Chondrocyte (in vitro differentiated cells): Measurements from ENCODE around the gene CD164L2. TPM values are rescaled to one million over a fixed set of nuclear protein-coding genes. Genes with fewer than 3 reads are reported as not detected.

Experiments used
- DNase-seq: peaks from one replicate; pipeline ENCODE4 v3.0.0; 2021; ENCODE audit warnings: mixed read lengths, low spot score
- H3K27ac Mint-ChIP-seq: one replicate; pipeline ENCODE4 v1.8.0; 2021; ENCODE audit warnings: mild to moderate bottlenecking, moderate library complexity, mixed read lengths; ENCODE audit not compliant: unreplicated experiment
- H3K27me3 Mint-ChIP-seq: 2 replicates; pipeline ENCODE4 v1.8.0; 2021; ENCODE audit warnings: low read depth, mixed read lengths
- H3K36me3 Mint-ChIP-seq: 2 replicates; pipeline ENCODE4 v1.8.0; 2021; ENCODE audit warnings: low read depth, mixed read lengths
- H3K4me1 Mint-ChIP-seq: 2 replicates; pipeline ENCODE4 v1.8.0; 2021; ENCODE audit warnings: low read depth, mild to moderate bottlenecking, mixed read lengths
- H3K4me3 Mint-ChIP-seq: one replicate; pipeline ENCODE4 v1.8.0; 2021; ENCODE audit warnings: mild to moderate bottlenecking, moderate library complexity, mixed read lengths; ENCODE audit not compliant: unreplicated experiment
- H3K9me3 Mint-ChIP-seq: 2 replicates; pipeline ENCODE4 v1.8.0; 2021; ENCODE audit warnings: low read depth, mixed read lengths
- total RNA-seq: library from RNA; stranded (reverse); gene quantifications from 3 replicates; pipeline ENCODE4 v1.2.1, GENCODE V29; 2021
- TF ChIP-seq, protein P1 (sequence below): fragments of 200-600 bp; sonication (generic); IDR thresholded peaks from 2 replicates; pipeline ENCODE4 v1.5.0; 2021; ENCODE audit warnings: antibody characterized with exemption, mild to moderate bottlenecking, moderate library complexity

CD164L2 gene
- total RNA-seq, 1 donor from 2014 or later, result not detected

DNA sequence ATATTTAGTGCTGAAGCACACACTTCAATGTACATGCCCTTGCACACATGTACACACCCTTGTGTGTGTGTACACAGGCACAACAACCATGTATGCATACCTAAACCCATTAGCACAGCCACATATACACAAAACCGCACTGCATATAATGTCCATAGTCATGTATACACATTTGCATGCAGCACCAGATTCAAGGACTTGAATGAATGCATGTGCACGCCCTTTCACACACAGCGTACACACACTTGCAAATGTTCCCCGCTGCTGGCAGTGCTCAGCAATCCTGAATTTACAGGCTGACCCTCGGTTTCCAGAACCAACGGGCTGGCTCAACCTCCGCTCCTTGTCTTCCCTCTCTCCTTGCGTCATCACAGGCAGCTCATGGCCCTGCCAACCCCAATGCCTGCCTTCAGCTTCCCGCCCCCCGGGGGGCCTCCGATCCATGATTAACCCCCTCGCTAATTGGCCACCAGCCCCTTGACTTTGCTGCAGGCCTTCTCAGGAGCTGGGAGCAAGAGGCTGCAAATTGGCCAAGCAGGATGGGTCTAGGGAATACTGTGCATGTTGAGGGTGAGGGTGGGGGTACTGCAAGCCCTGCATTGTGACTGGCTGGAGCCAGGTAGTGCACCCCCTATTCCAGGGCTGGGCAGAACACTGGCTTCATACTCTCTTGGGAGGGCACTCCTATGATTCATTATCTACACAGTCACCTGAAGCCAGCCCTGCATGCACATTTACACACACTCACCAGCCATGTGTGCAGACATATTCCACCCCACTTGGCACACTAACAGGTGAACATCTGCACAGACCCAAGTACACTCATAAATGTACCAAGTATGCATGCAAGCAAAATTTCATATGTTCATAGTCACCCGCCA is 17.2 kb upstream of the CD164L2 start:
- Mint-ChIP-seq H3K27me3 (no peaks in the 10 kb centered on the region), H3K4me3 (no peak overlapping the region), H3K9me3 (no peaks in the 10 kb centered on the region), H3K27ac (no peak overlapping the region), H3K36me3 (no peaks in the 10 kb centered on the region), H3K4me1 (peaks cover 31% of the 10 kb centered on the region)
- DNase-seq, result no peak
- TF ChIP-seq, protein P1, sequence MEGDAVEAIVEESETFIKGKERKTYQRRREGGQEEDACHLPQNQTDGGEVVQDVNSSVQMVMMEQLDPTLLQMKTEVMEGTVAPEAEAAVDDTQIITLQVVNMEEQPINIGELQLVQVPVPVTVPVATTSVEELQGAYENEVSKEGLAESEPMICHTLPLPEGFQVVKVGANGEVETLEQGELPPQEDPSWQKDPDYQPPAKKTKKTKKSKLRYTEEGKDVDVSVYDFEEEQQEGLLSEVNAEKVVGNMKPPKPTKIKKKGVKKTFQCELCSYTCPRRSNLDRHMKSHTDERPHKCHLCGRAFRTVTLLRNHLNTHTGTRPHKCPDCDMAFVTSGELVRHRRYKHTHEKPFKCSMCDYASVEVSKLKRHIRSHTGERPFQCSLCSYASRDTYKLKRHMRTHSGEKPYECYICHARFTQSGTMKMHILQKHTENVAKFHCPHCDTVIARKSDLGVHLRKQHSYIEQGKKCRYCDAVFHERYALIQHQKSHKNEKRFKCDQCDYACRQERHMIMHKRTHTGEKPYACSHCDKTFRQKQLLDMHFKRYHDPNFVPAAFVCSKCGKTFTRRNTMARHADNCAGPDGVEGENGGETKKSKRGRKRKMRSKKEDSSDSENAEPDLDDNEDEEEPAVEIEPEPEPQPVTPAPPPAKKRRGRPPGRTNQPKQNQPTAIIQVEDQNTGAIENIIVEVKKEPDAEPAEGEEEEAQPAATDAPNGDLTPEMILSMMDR, result no peak

DNA sequence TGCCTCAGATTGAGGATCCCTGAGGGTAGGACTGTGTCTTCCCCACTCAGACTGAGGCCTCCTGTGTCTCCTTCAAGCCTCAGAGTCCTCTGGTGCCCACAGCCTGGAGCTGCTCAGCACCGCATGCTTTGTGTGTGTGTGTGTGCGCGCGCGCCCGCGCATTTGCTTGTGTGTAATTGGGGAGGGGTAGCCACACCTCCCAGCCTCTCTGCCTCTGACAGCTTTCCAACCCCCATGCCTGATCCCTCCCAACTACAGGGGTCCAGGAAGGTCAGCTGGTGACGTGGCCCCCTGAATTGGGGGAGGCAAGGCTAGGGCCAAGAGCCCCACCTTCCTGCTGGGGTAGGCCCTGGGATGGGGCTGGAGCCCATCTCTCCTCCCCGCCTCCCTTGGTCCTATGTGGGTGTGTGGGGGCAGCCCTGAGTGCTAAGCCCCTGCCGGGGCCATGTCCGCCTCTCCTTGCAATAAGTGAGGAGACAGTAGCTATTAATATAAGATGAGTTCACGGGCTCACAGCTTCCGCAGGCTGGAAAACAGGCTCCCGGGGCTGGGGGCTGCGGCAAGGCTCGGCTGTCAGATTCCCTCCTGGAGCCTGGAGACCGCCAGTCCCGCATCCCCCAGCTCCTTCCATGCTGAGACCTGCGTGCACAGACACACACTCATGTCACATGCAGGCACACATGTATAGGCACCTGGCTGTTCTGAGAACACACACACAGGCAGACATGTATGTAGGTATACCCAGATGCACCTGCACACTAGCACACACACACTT is 16.3 kb upstream of the CD164L2 start:
- Mint-ChIP-seq H3K4me1 (peaks cover 26% of the 10 kb centered on the region), H3K4me3 (no peak overlapping the region)

DNA sequence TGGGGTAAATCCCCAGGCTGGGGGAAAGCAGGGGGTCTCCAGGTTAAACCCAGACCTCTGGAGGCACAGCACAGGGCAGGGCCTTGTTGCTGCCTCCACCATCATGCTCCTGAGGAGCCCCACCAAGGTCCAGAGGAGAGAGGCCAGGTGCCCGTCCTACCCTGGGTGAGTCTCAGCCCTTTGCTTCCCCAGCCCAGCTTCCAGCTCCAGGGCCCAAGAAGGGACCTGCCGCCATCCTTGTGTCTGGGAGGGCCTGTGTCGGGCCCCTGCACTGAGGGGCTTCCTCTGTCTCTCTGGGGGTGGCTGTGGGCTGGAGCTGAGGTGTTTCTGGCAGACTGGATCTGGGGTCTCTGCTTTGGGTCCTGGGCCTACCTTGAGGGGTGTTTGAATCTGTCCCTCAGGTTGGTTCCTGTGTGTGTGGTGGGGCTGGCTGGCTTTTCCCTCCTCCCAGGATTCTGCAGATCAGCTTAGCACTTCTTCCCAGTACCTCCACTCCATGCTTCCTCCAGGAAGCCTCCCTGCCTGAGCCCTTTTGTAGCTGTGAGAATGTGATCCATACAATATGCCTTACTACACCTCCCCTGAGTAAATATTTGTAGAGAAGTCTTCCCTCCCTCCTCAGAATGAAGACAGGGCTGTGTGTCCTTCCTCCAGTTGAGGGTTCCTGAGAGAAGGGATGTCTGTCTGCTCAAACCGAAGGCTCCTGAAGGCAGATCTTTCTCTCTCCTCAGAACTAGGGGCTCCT is 15.4 kb upstream of the CD164L2 start:
- H3K27ac Mint-ChIP-seq, result no peak overlapping the region
- no peaks in the 10 kb centered on the region for H3K27me3 Mint-ChIP-seq
- H3K9me3 Mint-ChIP-seq, result no peaks in the 10 kb centered on the region
- TF ChIP-seq, protein P1, result no peak
- H3K36me3 Mint-ChIP-seq, result no peaks in the 10 kb centered on the region
- H3K4me1 Mint-ChIP-seq, result peaks cover 17% of the 10 kb centered on the region
- no peak overlapping the region for H3K4me3 Mint-ChIP-seq
- peak; percentile 68 for DNase-seq

More for the DNA sequence above, 16.3 kb upstream of the CD164L2 start:
- TF ChIP-seq, protein P1, result no peak
- H3K27ac Mint-ChIP-seq, result no peak overlapping the region
- no peak for DNase-seq
- no peaks in the 10 kb centered on the region for H3K27me3 Mint-ChIP-seq
- H3K9me3 Mint-ChIP-seq, result no peaks in the 10 kb centered on the region
- H3K36me3 Mint-ChIP-seq, result no peaks in the 10 kb centered on the region

DNA sequence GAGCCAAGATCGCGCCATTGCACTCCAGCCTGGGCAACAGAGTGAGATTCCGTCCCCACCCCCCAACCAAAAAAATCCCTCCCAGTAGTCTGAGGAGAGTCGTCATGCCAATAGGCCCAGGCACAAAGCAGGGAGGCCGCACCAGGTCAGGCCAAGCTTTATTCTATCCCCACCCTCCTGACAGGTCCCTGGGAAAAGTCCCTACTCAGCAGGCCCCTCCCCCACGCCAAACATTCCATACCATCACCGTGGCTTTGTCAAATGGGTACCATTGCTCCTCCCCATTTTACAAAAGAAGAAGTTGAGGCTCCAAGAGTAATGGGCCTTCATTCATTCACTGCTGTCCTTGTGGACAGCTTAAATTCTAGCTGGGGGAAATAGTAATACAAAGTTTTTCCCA is 14.6 kb upstream of the CD164L2 start:
- Mint-ChIP-seq H3K27me3 (no peaks in the 10 kb centered on the region), H3K36me3 (no peaks in the 10 kb centered on the region), H3K9me3 (no peaks in the 10 kb centered on the region), H3K4me3 (no peak overlapping the region), H3K4me1 (peaks cover 11% of the 10 kb centered on the region), H3K27ac (no peak overlapping the region)
- peak; percentile 42 for DNase-seq
- TF ChIP-seq, protein P1, result no peak

DNA sequence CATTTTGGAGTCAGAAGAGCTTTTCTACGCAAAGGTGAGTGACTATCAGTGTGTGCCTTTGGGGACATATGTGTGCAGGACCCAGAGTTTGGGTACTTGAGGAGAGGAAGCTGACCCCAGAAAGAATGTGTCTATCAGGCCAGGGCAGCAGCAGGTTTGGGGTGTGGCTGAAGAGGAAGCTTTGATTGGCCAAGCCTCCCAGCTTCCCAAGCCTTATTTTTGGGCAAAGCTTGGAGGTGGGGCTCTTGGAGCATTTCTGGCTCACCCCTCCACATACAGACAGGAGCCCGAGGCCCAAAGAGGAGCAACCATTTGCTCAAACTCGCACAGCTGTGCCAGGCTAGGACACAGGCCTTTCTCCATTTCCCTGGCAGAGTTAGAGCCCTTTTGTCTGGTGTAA is 14.0 kb upstream of the CD164L2 start:
- TF ChIP-seq, protein P1, result no peak
- Mint-ChIP-seq H3K4me1 (peaks cover 9% of the 10 kb centered on the region), H3K27me3 (peaks cover 1% of the 10 kb centered on the region), H3K9me3 (no peaks in the 10 kb centered on the region), H3K36me3 (no peaks in the 10 kb centered on the region), H3K4me3 (no peak overlapping the region), H3K27ac (no peak overlapping the region)
- peak; percentile 41 for DNase-seq
